Stimulated activated CD8-positive, alpha-beta memory T cell treated with anti-CD3 and anti-CD28 coated beads, Interleukin-15, amount 100 ng/mL, for 4 hours (primary cell): ENCODE data around the gene CLDN5.

Experiments used
- DNase-seq, 2 donors: peaks; one replicate each; pipeline ENCODE4 v3.0.0-alpha.2; 2020; ENCODE audit warnings: low read depth in 2 of 2

The CLDN5 gene

GRCh38 chr22:19522190-19522880, 1.9 kb downstream of the CLDN5 start:
- no peak for DNase-seq

GRCh38 chr22:19520566-19521305, 3.5 kb downstream of the CLDN5 start:
- DNase-seq, result no peak

- no peak for DNase-seq
Observed at GRCh38 chr22:19520007-19520406, 4.2 kb downstream of the CLDN5 start.

GRCh38 chr22:19519041-19519926, 4.9 kb downstream of the CLDN5 start:
- DNase-seq, result no peak

GRCh38 chr22:19518635-19519034, 5.6 kb downstream of the CLDN5 start:
- DNase-seq, result no peak

GRCh38 chr22:19517919-19518611, 6.1 kb downstream of the CLDN5 start:
- no peak for DNase-seq

GRCh38 chr22:19517171-19517500, 7.1 kb downstream of the CLDN5 start:
- no peak for DNase-seq

- no peak for DNase-seq
Observed at GRCh38 chr22:19516378-19517170, 7.6 kb downstream of the CLDN5 start.

- no peak for DNase-seq
Observed at GRCh38 chr22:19515654-19516377, 8.4 kb downstream of the CLDN5 start.

- no peak for DNase-seq
Observed at GRCh38 chr22:19514831-19515565, 9.2 kb downstream of the CLDN5 start.

GRCh38 chr22:19513823-19514222, 10.4 kb downstream of the CLDN5 start:
- no peak for DNase-seq

- no peak for DNase-seq
Observed at GRCh38 chr22:19510919-19511341, 13.3 kb downstream of the CLDN5 start.

GRCh38 chr22:19509923-19510322, 14.3 kb downstream of the CLDN5 start:
- no peak for DNase-seq

- DNase-seq, result no peak
Observed at GRCh38 chr22:19509191-19509590, 15.0 kb downstream of the CLDN5 start.

GRCh38 chr22:19508024-19508776, 16.0 kb downstream of the CLDN5 start:
- no peak for DNase-seq

- no peak for DNase-seq
Observed at GRCh38 chr22:19507534-19507861, 16.7 kb downstream of the CLDN5 start.

- DNase-seq, result no peak
Observed at GRCh38 chr22:19506212-19506611, 18.0 kb downstream of the CLDN5 start.

- no peak for DNase-seq
Observed at GRCh38 chr22:19505735-19506126, 18.5 kb downstream of the CLDN5 start.
